ENCODE data around the gene WIF1. TPM values are rescaled to one million over a fixed set of nuclear protein-coding genes. Genes with fewer than 3 reads are reported as not detected.

WIF1 gene
- total RNA-seq (2021) (not detected in 2 replicates), Bru-seq, nascent RNA (not detected), BruChase-seq, experiment 1, labeled RNA remaining after a 2-hour chase (percentile 6 among the genes with signal in this experiment), BruChase-seq, experiment 2, labeled RNA remaining after a 6-hour chase (percentile 1 among the genes with signal in this experiment)
- long read RNA-seq = 0 reads

- no peaks in the 10 kb centered on the region for H3K36me3 ChIP-seq (ENCODE audit: low read depth)
- intact Hi-C loops (cut with micrococcal nuclease; ENCODE audit: unreplicated experiment) = no loop called here
- no peaks in the 10 kb centered on the region for H3K27me3 ChIP-seq (ENCODE audit: insufficient read depth, low read depth)
Measured at GRCh38 chr12:65121049-65121955, at the start of gene WIF1. Gene WIF1 (minus strand): TSS chr12:65121305. CDS start chr12:65121191, 114 bp downstream.

GRCh38 chr12:65170209-65170881, 49.2 kb upstream of the WIF1 start:
- Histone ChIP-seq H3K4me2 (peak overlapping the region; percentile 96), H3K4me3 (peak overlapping the region; percentile 98), H3K27ac (no peak overlapping the region), H3F3A (ENCODE audit: insufficient read depth, low read depth) (no peaks in the 10 kb centered on the region), H3K36me3 (ENCODE audit: low read depth) (0 out of 2 replicates have a peak, but pooled peaks cover 8% of the 10 kb centered on the region), H3K9me3 (ENCODE audit: insufficient read depth, low read depth) (no peaks in the 10 kb centered on the region), H3K4me1 (replicated peaks; ENCODE audit: insufficient read depth) (peaks cover 45% of the 10 kb centered on the region), H3K79me2 (ENCODE audit: low read depth) (peaks cover 57% of the 10 kb centered on the region), H4K20me1 (ENCODE audit: insufficient read depth) (peaks cover 43% of the 10 kb centered on the region), H2AFZ (peak overlapping the region; percentile 99), H3K9me2 (ENCODE audit: insufficient read depth) (no peaks in the 10 kb centered on the region), H3K27me3 (ENCODE audit: insufficient read depth, low read depth) (no peaks in the 10 kb centered on the region)
- intact Hi-C loops (cut with micrococcal nuclease; ENCODE audit: unreplicated experiment) = no loop called here
- POLR2A ChIA-PET (ENCODE audit: unreplicated experiment) = interaction anchor here (0.6 kb wide), 1 partner anchor 47 kb away, joined by 4 read pairs; no protein-coding TSS in a partner anchor
- TF ChIP-seq EZH2 (IDR thresholded peaks at IDR 0.05; ENCODE audit: low read depth) (no peak), CTCF (conservative IDR thresholded peaks at IDR 0.05) (no peak)
- CTCF ChIA-PET = no interaction called here
- DNase-seq = peak in 1 of 2 experiments; percentile 52
- BruUV-seq (replicated peaks) = TSS peak; percentile 28

More at GRCh38 chr12:65121049-65121955, at the start of gene WIF1:
- no peak for TF ChIP-seq CTCF (conservative IDR thresholded peaks at IDR 0.05)
- no peak for TF ChIP-seq EZH2 (IDR thresholded peaks at IDR 0.05; ENCODE audit: low read depth)
- H3K4me2 ChIP-seq = no peak within 1 kb of the TSS
- no TSS peak for BruUV-seq (replicated peaks)
- H2AFZ ChIP-seq = no peak within 1 kb of the TSS
- H3F3A ChIP-seq (ENCODE audit: insufficient read depth, low read depth) = no peaks in the 10 kb centered on the region
- H4K20me1 ChIP-seq (ENCODE audit: insufficient read depth) = no peaks in the 10 kb centered on the region
- DNase-seq = peak in 1 of 2 experiments; percentile 23
- H3K4me3 ChIP-seq = no peak within 1 kb of the TSS
- H3K27ac ChIP-seq = no peak within 1 kb of the TSS
- H3K79me2 ChIP-seq (ENCODE audit: low read depth) = no peaks in the 10 kb centered on the region
- H3K9me3 ChIP-seq (ENCODE audit: insufficient read depth, low read depth) = no peaks in the 10 kb centered on the region
- H3K9me2 ChIP-seq (ENCODE audit: insufficient read depth) = no peaks in the 10 kb centered on the region
- CTCF ChIA-PET = interaction anchor here (0.6 kb wide), 1 partner anchor 1181 kb away, joined by 13 read pairs; the partner anchor contains the start of gene HELB
- POLR2A ChIA-PET (ENCODE audit: unreplicated experiment) = interaction anchor here (0.6 kb wide), 1 partner anchor 274 kb away, joined by 5 read pairs; no protein-coding TSS in a partner anchor
- H3K4me1 ChIP-seq (replicated peaks; ENCODE audit: insufficient read depth) = no peaks in the 10 kb centered on the region

Measured in PC-9 (cell line).